HG03135 (cell line): ENCODE measurements around the gene SRGAP2C.
"Not testable (repeated sequence)": the region's sequence is repeated elsewhere in the genome, so short reads cannot be mapped to it uniquely, and the experiment has no call there.

ENCODE experiments used
- ATAC-seq: cut with Tn5 transposase; IDR thresholded peaks from one replicate; pipeline ENCODE4 v1.9.1; 2021; ENCODE audit warnings: mild to moderate bottlenecking, moderate library complexity; ENCODE audit not compliant: unreplicated experiment

The SRGAP2C gene

GRCh38 chr1:121408354-121408753 is 223.6 kb downstream of the SRGAP2C start:
- ATAC-seq, result no peak

- ATAC-seq, result no peak
These were observed 229.0 kb downstream of the SRGAP2C start for GRCh38 chr1:121413821-121414220.

DNA sequence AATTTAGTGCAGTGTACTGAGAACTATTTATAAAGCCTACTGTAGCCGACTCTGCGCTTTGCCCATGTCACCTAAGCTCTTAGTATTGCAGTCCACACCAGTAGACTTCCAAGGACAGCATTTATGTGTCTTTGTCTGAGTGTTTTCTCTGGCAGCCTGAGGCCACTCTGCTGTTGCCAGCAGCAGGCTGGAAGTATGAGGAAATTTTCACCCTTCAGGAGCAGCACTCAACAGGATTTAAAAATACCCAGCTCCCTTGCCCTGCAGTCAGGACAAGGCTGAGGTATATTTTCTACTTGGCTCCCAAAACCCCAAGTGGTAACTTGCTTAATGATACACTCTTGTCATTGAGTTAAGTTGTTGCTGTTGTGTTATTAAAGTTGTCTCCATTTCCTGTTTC is 230.1 kb downstream of the SRGAP2C start:
- ATAC-seq, result no peak

DNA sequence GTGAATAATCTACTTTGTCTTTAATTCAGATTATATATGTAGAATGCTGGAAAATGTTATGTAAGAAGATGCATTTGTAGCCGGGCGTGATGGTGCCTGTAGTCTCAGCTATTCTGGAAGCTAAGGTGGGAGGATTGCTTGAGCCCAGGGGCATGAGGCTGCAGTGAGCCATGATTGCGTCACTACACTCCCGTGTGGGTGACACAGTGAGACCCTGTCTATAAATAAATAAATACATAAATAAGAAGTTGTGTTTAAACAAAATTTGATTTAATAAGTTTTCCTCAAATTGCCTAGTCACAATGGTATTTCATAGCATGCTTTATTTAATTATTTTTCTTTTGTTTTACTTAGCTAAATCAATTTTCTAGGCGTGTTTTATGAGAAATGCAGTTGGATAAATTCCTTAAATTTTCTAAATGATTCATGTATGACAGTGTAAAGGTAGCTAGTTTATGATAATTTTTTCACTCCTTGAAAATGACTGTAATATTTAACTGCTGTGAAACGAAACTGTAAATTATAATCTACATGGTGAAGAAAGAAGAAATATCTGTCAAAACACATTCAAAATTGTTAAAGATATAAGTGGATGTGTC is 232.6 kb downstream of the SRGAP2C start:
- ATAC-seq, result no peak

DNA sequence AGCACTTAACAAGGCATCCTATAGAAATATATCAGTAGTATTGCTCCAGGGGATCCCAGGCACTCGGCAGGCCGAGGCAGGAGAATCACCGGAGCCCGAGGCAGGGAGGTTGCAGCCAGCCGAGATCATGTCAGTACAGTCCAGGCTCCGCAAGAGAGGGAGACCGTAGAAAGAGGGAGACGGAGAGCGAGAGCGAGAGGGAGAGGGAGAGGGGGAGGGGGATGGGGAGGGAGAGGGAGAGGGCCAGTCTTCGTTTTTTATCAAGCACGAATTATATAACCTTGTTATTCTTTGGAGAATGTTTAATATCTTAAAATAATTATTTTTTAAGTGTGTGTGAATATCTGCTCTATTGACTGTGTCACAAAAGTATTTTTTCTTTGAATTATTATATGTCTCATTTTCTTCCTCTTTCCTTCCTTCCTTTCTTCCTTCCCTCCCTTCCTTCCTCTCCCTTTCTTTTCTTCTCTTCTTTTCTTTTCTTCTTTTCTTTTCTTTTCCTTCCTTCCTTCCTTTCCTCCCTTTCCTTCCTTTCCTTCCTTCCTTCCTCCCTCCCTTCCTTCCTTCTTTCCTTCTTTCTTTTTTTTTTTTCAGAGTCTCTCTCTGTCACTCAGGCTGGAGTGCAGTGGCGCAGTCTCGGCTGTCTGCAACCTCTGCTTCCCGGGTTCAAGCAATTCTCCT is 233.7 kb downstream of the SRGAP2C start:
- no peak for ATAC-seq

GRCh38 chr1:121419050-121419615 is 234.4 kb downstream of the SRGAP2C start:
- ATAC-seq, result not testable (repeated sequence)

DNA sequence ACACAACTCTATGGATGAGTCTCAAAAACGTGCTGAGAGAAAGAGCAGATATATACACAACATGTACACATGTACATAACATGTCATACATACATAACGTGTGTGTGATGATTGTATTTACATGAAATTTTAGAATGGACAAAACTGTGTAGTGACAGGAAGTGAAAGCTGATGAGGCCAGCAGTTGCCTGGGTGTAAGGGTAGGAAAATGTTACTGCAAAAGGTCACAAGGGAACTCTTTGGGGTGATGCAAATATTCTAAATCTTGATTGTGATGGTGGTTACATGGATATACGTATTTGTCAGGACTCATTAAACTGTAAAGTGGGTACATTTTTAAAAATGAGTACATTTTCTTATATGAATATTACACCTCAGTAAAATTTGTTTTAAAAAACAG is 236.7 kb downstream of the SRGAP2C start:
- not testable (repeated sequence) for ATAC-seq

DNA sequence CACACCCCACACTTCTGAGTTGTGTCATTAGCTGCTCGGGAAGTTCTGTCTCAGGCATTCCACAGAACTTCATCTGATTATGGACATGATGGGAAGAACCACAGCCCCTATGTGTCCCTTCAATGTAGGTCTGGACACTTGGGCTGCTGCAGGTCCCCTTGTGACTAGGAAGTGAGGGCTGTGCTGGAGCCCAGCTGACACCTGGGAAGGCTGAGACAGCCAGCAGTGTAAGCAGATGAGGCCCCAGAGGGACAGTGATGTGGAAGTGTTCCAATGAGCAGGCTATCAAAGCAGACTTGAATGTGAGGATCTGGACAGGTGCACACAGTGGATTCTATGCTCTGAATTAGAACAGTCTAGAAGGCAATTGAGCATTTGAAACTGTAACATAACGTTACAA is 239.2 kb downstream of the SRGAP2C start:
- not testable (repeated sequence) for ATAC-seq

- ATAC-seq, result not testable (repeated sequence)
These were observed 248.7 kb downstream of the SRGAP2C start for GRCh38 chr1:121433517-121433916.

GRCh38 chr1:121438862-121439261 is 254.1 kb downstream of the SRGAP2C start:
- ATAC-seq, result not testable (repeated sequence)

GRCh38 chr1:121440993-121441392 is 256.2 kb downstream of the SRGAP2C start:
- ATAC-seq, result no peak
